Endothelial cell of umbilical vein (primary cell): ENCODE results near the gene REEP5. TPM values are rescaled to one million over a fixed set of nuclear protein-coding genes. Genes with fewer than 3 reads are reported as not detected.

Experiments
- BruUV-seq: library from RNA; stranded (reverse); fragments of 400-500 nt; replicated peaks from 2 replicates; lab custom pipeline; 2021; lab: Mats Ljungman, UMichigan
- CTCF ChIA-PET: fragments of 300-600, 350-600 bp; sonication (Branson Sonifier 250); formaldehyde crosslinking; loops from one replicate; lab custom pipeline; 2021; ENCODE audit warnings: antibody characterized with exemption, inconsistent platforms; lab: Charles Lee
- POLR2A ChIA-PET: fragments of 300-600, 350-600 bp; sonication (Branson Sonifier 250); formaldehyde crosslinking; loops from one replicate; lab custom pipeline; 2021; ENCODE audit warnings: antibody characterized with exemption, inconsistent platforms; lab: Charles Lee
- DNase-seq: peaks from one replicate; pipeline ENCODE4 v3.0.0-alpha.2; 2011; ENCODE audit warnings: low read depth, low spot score
- FAIRE-seq: peaks from 2 replicates; lab custom pipeline; 2011; peaks lifted over from hg19 to GRCh38; lab: Jason Lieb, UNC
- H2AFZ ChIP-seq: 2 replicates; pipeline ENCODE4 v1.6.0; 2012; ENCODE audit warnings: low read depth, low read length, control low read depth, inconsistent platforms
- H3K27ac ChIP-seq: 2 replicates; pipeline ENCODE4 v1.5.1; 2011; ENCODE audit warnings: low read depth, mild to moderate bottlenecking, control low read depth, low read length, moderate library complexity; ENCODE audit not compliant: insufficient read depth
- H3K27me3 ChIP-seq, 2 experiments: 2 replicates each; pipeline versions ENCODE4 v1.6.0 to v1.6.1; 2011; ENCODE audit warnings: low read length in 2 of 2, mixed read lengths in 1 of 2; ENCODE audit not compliant: control insufficient read depth in 2 of 2, insufficient read depth in 2 of 2
- H3K36me3 ChIP-seq, 2 experiments: 2 replicates in 1 of 2; 3 replicates in 1 of 2; pipeline ENCODE4 v1.5.1; 2011; ENCODE audit warnings: low read length in 2 of 2, mild to moderate bottlenecking in 1 of 2, moderate library complexity in 1 of 2; ENCODE audit not compliant: control insufficient read depth in 2 of 2, insufficient read depth in 2 of 2; ENCODE audit errors: extremely low read depth in 1 of 2
- H3K4me1 ChIP-seq: 3 replicates; pipeline ENCODE4 v1.5.1; 2011; ENCODE audit warnings: mild to moderate bottlenecking, low read length; ENCODE audit not compliant: control insufficient read depth, insufficient read depth; ENCODE audit errors: extremely low read depth
- H3K4me2 ChIP-seq: 2 replicates; pipeline ENCODE4 v1.6.1; 2011; ENCODE audit warnings: low read length, control low read depth, mixed read lengths; ENCODE audit not compliant: insufficient read depth
- H3K4me3 ChIP-seq, 3 experiments: fragments of 200-600 bp in 1 of 3; sonication (generic), shearing (Covaris generic) in 1 of 3; replicated peaks in 1 of 3; 2 replicates each; pipeline ENCODE4 v1.5.1; 2011 to 2016; ENCODE audit warnings: control low read depth in 3 of 3, low read length in 3 of 3, mild to moderate bottlenecking in 2 of 3, inconsistent platforms in 1 of 3, low read depth in 1 of 3, moderate library complexity in 1 of 3; ENCODE audit not compliant: insufficient read depth in 1 of 3
- H3K79me2 ChIP-seq: 2 replicates; pipeline ENCODE4 v1.6.0; 2012; ENCODE audit warnings: low read length, inconsistent platforms; ENCODE audit not compliant: control insufficient read depth, insufficient read depth
- H3K9ac ChIP-seq: replicated peaks from 2 replicates; pipeline ENCODE3; 2011; ENCODE audit warnings: low read length, control low read depth; ENCODE audit not compliant: insufficient read depth; ENCODE audit errors: extremely low read depth
- H3K9me1 ChIP-seq: replicated peaks from 3 replicates; pipeline ENCODE4 v1.6.0; 2011; ENCODE audit warnings: mild to moderate bottlenecking, low read length; ENCODE audit not compliant: control insufficient read depth, insufficient read depth; ENCODE audit errors: extremely low read depth
- H3K9me3 ChIP-seq: replicated peaks from 2 replicates; pipeline ENCODE4 v1.5.1; 2012; ENCODE audit warnings: low read length, inconsistent platforms; ENCODE audit not compliant: control insufficient read depth, insufficient read depth
- H4K20me1 ChIP-seq: replicated peaks from 2 replicates; pipeline ENCODE3; 2011; ENCODE audit warnings: mild to moderate bottlenecking, low read length; ENCODE audit not compliant: control insufficient read depth, insufficient read depth; ENCODE audit errors: extremely low read depth
- EZH2 ChIP-seq: IDR thresholded peaks from 2 replicates; pipeline ENCODE4 v1.6.1; 2012; ENCODE audit warnings: borderline replicate concordance, low read depth, mild to moderate bottlenecking, moderate library complexity, low read length, inconsistent platforms; ENCODE audit not compliant: severe bottlenecking
- FOS ChIP-seq: IDR thresholded peaks from 2 replicates; pipeline ENCODE4 v1.6.1; 2011; ENCODE audit warnings: mild to moderate bottlenecking, low read length, moderate library complexity, borderline replicate concordance; ENCODE audit not compliant: insufficient read depth
- GATA2 ChIP-seq: IDR thresholded peaks from 2 replicates; pipeline ENCODE4 v1.7.0; 2011; ENCODE audit warnings: low read depth, mild to moderate bottlenecking, moderate library complexity, mixed read lengths, low read length; ENCODE audit not compliant: insufficient read length, insufficient read depth
- JUN ChIP-seq: IDR thresholded peaks from 2 replicates; pipeline ENCODE4 v1.6.1; 2011; ENCODE audit warnings: borderline replicate concordance, low read depth; ENCODE audit not compliant: insufficient read length, insufficient read depth
- MAX ChIP-seq: IDR thresholded peaks from 2 replicates; pipeline ENCODE4 v1.6.1; 2011; ENCODE audit not compliant: insufficient read depth, insufficient read length
- MYC ChIP-seq: IDR thresholded peaks from one replicate; pipeline ENCODE4 v1.6.1; 2011; ENCODE audit warnings: mild to moderate bottlenecking, low read depth, low read length
- POLR2A ChIP-seq: IDR thresholded peaks from 2 replicates; pipeline ENCODE4 v1.6.1; 2012; ENCODE audit warnings: low read depth, mild to moderate bottlenecking, control low read depth, low read length
- POLR2AphosphoS5 ChIP-seq: IDR thresholded peaks from 2 replicates; pipeline ENCODE4 v1.6.1; 2012; ENCODE audit warnings: low read depth, mild to moderate bottlenecking, control low read depth, low read length, moderate library complexity; ENCODE audit not compliant: insufficient read depth
- dilution Hi-C: fragments of 300-500 bp; cut with MboI; formaldehyde crosslinking; loops from one replicate; pipeline ENCODE4 v1.15.0; 2019; ENCODE audit warnings: low sequenced_read_pairs; ENCODE audit not compliant: extremely low pct_ligation_motif_present
- intact Hi-C: fragments of 100-400 bp; cut with micrococcal nuclease; formaldehyde crosslinking; loops from one replicate; pipeline ENCODE4 v1.10.0; 2022
- polyA plus RNA-seq, 4 experiments: library from polyadenylated mRNA; depleted of rRNA in 3 of 4; stranded (reverse) in 3 of 4; unstranded in 1 of 4; fragments of >200 nt; gene quantifications; 2 replicates each; pipeline versions ENCODE4 v1.2.1 to v1.2.3, GENCODE V29; 2011 to 2012; ENCODE audit warnings: missing spikeins in 1 of 4
- total RNA-seq: library from RNA; stranded (reverse); gene quantifications from 2 replicates; pipeline ENCODE4 v1.2.3, GENCODE V29; 2021
- TF ChIP-seq, protein P1 (sequence below), 2 donors: IDR thresholded peaks; 1 replicate in 1 of 2; 2 replicates in 1 of 2; pipeline ENCODE4 v1.5.1; 2011; ENCODE audit warnings: low read length in 2 of 2, mild to moderate bottlenecking in 2 of 2, moderate library complexity in 2 of 2, control low read depth in 1 of 2, inconsistent platforms in 1 of 2, low read depth in 1 of 2; ENCODE audit not compliant: insufficient read depth in 1 of 2; ENCODE audit errors: extremely low read depth in 1 of 2

The REEP5 gene
- total and polyA plus RNA-seq, 2 donors (not counting 3 experiments of a cell fraction or from before 2014, with no cell fraction given): 98.0 to 163 TPM

DNA sequence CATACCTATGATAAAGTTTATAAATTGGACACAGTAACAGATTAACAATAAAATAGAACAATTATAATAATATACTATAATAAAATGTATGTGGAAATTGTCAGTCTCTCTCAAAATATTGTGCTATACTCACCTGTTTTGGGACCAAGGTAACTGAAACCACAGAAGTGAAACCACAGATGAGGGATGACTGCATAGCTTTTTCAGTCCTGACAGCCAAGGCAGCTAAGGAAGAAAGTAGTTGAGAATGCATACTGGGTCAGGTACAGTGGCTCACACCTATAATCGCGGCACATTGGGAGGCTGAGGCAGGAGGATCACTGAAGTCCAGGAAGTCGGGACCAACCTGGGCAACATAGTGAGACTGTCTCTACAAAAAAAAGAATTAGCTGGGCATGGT is 52.1 kb downstream of the REEP5 start:
- peaks cover 11 to 14% of the 10 kb centered on the region in 2 experiments for H3K36me3 ChIP-seq

More for the DNA sequence above, 52.1 kb downstream of the REEP5 start:
- no peak overlapping the region for H3K4me3 ChIP-seq
- H3K9me1 ChIP-seq: no peaks in the 10 kb centered on the region
- H3K9ac ChIP-seq: no peak overlapping the region
- no peak overlapping the region for H3K27ac ChIP-seq
- dilution Hi-C loops: no loop called here
- H3K9me3 ChIP-seq: no peaks in the 10 kb centered on the region
- DNase-seq (no peak), FAIRE-seq (no peak)
- CTCF ChIA-PET: interaction anchor here (1.7 to 3.0 kb wide), 2 partner anchors 17 to 22 kb away, joined by 4 to 11 read pairs; no protein-coding TSS in a partner anchor
- H3K27me3 ChIP-seq: no peaks in the 10 kb centered on the region
- no TSS peak for BruUV-seq
- TF ChIP-seq GATA2 (no peak), JUN (no peak), POLR2A (no peak), MYC (no peak), EZH2 (no peak), POLR2AphosphoS5 (no peak), FOS (no peak), MAX (no peak)
- TF ChIP-seq, protein P1, sequence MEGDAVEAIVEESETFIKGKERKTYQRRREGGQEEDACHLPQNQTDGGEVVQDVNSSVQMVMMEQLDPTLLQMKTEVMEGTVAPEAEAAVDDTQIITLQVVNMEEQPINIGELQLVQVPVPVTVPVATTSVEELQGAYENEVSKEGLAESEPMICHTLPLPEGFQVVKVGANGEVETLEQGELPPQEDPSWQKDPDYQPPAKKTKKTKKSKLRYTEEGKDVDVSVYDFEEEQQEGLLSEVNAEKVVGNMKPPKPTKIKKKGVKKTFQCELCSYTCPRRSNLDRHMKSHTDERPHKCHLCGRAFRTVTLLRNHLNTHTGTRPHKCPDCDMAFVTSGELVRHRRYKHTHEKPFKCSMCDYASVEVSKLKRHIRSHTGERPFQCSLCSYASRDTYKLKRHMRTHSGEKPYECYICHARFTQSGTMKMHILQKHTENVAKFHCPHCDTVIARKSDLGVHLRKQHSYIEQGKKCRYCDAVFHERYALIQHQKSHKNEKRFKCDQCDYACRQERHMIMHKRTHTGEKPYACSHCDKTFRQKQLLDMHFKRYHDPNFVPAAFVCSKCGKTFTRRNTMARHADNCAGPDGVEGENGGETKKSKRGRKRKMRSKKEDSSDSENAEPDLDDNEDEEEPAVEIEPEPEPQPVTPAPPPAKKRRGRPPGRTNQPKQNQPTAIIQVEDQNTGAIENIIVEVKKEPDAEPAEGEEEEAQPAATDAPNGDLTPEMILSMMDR (IDR thresholded peaks at IDR 0.05; ENCODE audit: extremely low read depth in 1 of 2, insufficient read depth in 1 of 2, low read depth in 1 of 2, low read length in 2 of 2): no peak
- H3K4me1 ChIP-seq: no peaks in the 10 kb centered on the region
- no peaks in the 10 kb centered on the region for H3K79me2 ChIP-seq
- H2AFZ ChIP-seq: no peak overlapping the region
- no peak overlapping the region for H3K4me2 ChIP-seq
- POLR2A ChIA-PET: no interaction called here
- intact Hi-C loops: no loop called here
- H4K20me1 ChIP-seq: no peaks in the 10 kb centered on the region
